ENCODE measurements around the gene SORBS1. TPM values are rescaled to one million over a fixed set of nuclear protein-coding genes. Genes with fewer than 3 reads are reported as not detected.

The SORBS1 gene
- total RNA-seq, 2 experiments from 2014 or later = 0.57 to 3.1 TPM

DNA sequence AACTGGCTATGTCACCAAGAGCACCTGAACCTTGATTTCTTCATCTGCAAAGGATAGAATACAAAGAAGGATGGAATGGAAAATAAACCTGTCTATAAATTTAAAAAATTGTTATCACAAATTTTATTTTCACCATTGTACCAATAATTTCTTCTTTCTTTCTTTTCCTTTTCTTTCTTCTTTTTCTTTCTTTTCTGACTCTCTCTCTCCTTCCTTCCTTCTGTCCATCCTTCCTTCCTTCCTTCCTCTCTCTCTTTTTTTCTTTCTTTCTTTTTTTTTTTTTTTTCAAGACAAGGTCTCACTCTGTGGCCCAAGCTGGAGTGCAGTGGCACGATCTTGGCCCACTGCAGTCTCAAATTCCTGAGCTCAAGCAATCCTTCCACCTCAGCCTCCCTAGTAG lies 36.6 kb upstream of the SORBS1 start:
- Histone ChIP-seq H3K79me2 (ENCODE audit: insufficient read depth, low read depth, low read length) (no peaks in the 10 kb centered on the region), H4K20me1 (ENCODE audit: insufficient read depth, low read length) (no peaks in the 10 kb centered on the region), H3K9me3 (ENCODE audit: low read length) (no peaks in the 10 kb centered on the region), H2AFZ (ENCODE audit: low read length) (no peak overlapping the region), H3K36me3 (ENCODE audit: insufficient read depth, low read length) (no peaks in the 10 kb centered on the region), H3K27ac (ENCODE audit: low read depth, low read length, poor library complexity, severe bottlenecking) (no peak overlapping the region), H3K9me2 (ENCODE audit: insufficient read depth, low read length) (no peaks in the 10 kb centered on the region), H3K4me3 (ENCODE audit: low read depth, low read length, poor library complexity, severe bottlenecking) (no peak overlapping the region), H3K4me1 (ENCODE audit: insufficient read depth, low read length, poor library complexity, severe bottlenecking) (no peaks in the 10 kb centered on the region), H3K4me2 (ENCODE audit: low read length) (no peak overlapping the region)
- DNase-seq (ENCODE audit: low spot score) = no peak
- TF ChIP-seq, protein P1, sequence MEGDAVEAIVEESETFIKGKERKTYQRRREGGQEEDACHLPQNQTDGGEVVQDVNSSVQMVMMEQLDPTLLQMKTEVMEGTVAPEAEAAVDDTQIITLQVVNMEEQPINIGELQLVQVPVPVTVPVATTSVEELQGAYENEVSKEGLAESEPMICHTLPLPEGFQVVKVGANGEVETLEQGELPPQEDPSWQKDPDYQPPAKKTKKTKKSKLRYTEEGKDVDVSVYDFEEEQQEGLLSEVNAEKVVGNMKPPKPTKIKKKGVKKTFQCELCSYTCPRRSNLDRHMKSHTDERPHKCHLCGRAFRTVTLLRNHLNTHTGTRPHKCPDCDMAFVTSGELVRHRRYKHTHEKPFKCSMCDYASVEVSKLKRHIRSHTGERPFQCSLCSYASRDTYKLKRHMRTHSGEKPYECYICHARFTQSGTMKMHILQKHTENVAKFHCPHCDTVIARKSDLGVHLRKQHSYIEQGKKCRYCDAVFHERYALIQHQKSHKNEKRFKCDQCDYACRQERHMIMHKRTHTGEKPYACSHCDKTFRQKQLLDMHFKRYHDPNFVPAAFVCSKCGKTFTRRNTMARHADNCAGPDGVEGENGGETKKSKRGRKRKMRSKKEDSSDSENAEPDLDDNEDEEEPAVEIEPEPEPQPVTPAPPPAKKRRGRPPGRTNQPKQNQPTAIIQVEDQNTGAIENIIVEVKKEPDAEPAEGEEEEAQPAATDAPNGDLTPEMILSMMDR (conservative IDR thresholded peaks at IDR 0.05; ENCODE audit: low read length) = no peak
- TF ChIP-seq EZH2phosphoT487 (IDR thresholded peaks at IDR 0.05; ENCODE audit: borderline replicate concordance, low read depth, low read length) = no peak
- CTCF ChIA-PET (ENCODE audit: unreplicated experiment) = interaction anchor here (0.7 kb wide), 1 partner anchor 112 kb away, joined by 3 read pairs; no protein-coding TSS in a partner anchor
- POLR2A ChIA-PET = no interaction called here
- intact Hi-C loops (cut with micrococcal nuclease; ENCODE audit: unreplicated experiment) = no loop called here
- no TSS peak for BruUV-seq (replicated peaks)

DNA sequence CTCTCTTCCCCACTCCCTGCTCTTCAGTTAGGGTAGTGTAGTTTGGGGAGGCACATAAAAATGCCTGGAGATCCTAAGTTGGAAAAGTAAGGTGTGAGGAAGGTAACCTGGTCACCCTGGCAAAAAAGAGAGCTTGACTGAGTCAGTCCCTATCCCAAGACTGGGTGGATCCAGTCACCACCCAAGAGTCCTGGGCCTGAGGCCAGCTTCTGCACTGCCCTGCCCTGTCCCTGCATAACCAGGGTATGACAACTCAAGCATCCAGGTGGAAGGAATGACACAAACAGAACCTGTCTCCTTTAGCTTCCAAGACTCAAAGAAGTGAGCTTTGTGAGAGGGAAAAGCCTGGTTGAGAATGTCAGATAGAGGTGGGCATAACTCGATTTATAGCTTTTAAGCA lies 26.9 kb upstream of the SORBS1 start:
- no peak overlapping the region for H3K27ac ChIP-seq (ENCODE audit: low read depth, low read length, poor library complexity, severe bottlenecking)
- no TSS peak for BruUV-seq (replicated peaks)
- no peaks in the 10 kb centered on the region for H3K36me3 ChIP-seq (ENCODE audit: insufficient read depth, low read length)
- H3K9me2 ChIP-seq (ENCODE audit: insufficient read depth, low read length) = no peaks in the 10 kb centered on the region
- no peaks in the 10 kb centered on the region for H4K20me1 ChIP-seq (ENCODE audit: insufficient read depth, low read length)
- no peaks in the 10 kb centered on the region for H3K4me1 ChIP-seq (ENCODE audit: insufficient read depth, low read length, poor library complexity, severe bottlenecking)
- POLR2A ChIA-PET = no interaction called here
- no peaks in the 10 kb centered on the region for H3K9me3 ChIP-seq (ENCODE audit: low read length)
- CTCF ChIA-PET (ENCODE audit: unreplicated experiment) = no interaction called here
- TF ChIP-seq, protein P1 (conservative IDR thresholded peaks at IDR 0.05; ENCODE audit: low read length) = no peak
- no peak for TF ChIP-seq EZH2phosphoT487 (IDR thresholded peaks at IDR 0.05; ENCODE audit: borderline replicate concordance, low read depth, low read length)
- no peak overlapping the region for H3K4me3 ChIP-seq (ENCODE audit: low read depth, low read length, poor library complexity, severe bottlenecking)
- no peak for DNase-seq (ENCODE audit: low spot score)
- no peak overlapping the region for H2AFZ ChIP-seq (ENCODE audit: low read length)
- no peaks in the 10 kb centered on the region for H3K79me2 ChIP-seq (ENCODE audit: insufficient read depth, low read depth, low read length)
- intact Hi-C loops (cut with micrococcal nuclease; ENCODE audit: unreplicated experiment) = no loop called here
- no peak overlapping the region for H3K4me2 ChIP-seq (ENCODE audit: low read length)

DNA sequence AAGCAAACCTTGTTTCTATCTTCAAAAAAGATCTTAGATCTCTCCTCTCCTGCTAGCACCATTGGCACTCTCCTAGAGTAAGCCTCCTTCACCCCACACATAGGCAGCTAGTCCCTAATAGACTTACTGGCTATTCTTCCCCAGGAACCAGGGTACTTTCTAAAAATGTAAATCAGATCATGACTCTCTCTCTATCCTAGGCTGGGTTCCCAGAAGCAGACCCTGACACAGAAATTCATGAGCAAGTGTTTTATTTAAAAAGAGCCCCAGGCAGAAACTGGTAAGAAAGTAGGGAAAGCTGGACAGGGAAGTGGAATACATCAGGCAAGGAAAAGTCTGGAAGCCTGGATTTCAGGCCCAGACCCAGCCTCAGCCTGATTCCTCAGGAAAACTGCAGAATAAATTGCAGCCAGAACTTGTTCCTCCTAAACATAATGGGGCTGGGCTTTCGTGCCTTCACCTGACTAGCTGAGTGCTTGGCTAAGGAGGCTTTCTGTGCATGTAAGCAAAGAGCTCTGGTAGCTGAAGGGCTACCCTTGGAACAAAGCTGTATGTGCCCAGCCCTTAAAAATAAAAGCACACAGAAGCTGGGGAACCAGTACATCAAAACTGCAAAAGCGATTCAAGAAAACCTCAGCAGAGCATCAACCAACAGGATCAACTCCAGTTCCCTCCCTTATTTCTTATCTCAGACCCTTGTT lies 18.8 kb upstream of the SORBS1 start:
- Histone ChIP-seq H3K36me3 (ENCODE audit: insufficient read depth, low read length) (no peaks in the 10 kb centered on the region), H3K27ac (ENCODE audit: low read depth, low read length, poor library complexity, severe bottlenecking) (no peak overlapping the region), H3K79me2 (ENCODE audit: insufficient read depth, low read depth, low read length) (no peaks in the 10 kb centered on the region), H3K9me3 (ENCODE audit: low read length) (no peaks in the 10 kb centered on the region), H3K4me1 (ENCODE audit: insufficient read depth, low read length, poor library complexity, severe bottlenecking) (no peaks in the 10 kb centered on the region), H2AFZ (ENCODE audit: low read length) (no peak overlapping the region), H3K4me3 (ENCODE audit: low read depth, low read length, poor library complexity, severe bottlenecking) (no peak overlapping the region), H3K4me2 (ENCODE audit: low read length) (no peak overlapping the region), H3K9me2 (ENCODE audit: insufficient read depth, low read length) (no peaks in the 10 kb centered on the region), H4K20me1 (ENCODE audit: insufficient read depth, low read length) (no peaks in the 10 kb centered on the region)
- intact Hi-C loops (cut with micrococcal nuclease; ENCODE audit: unreplicated experiment) = no loop called here
- CTCF ChIA-PET (ENCODE audit: unreplicated experiment) = no interaction called here
- POLR2A ChIA-PET = no interaction called here
- BruUV-seq (replicated peaks) = no TSS peak
- no peak for TF ChIP-seq EZH2phosphoT487 (IDR thresholded peaks at IDR 0.05; ENCODE audit: borderline replicate concordance, low read depth, low read length)
- TF ChIP-seq, protein P1 (conservative IDR thresholded peaks at IDR 0.05; ENCODE audit: low read length) = no peak
- no peak for DNase-seq (ENCODE audit: low spot score)
